Brain microvascular endothelial cell (primary cell): Measurements from ENCODE around the gene POC1B.

Source experiments
- DNase-seq: peaks from one replicate; pipeline ENCODE4 v3.0.0-alpha.2; 2020
- H3K27ac ChIP-seq: fragments of 250-450 bp; sonication (Bioruptor Pico); 2 replicates; pipeline ENCODE4 v1.5.1; 2020; ENCODE audit warnings: mild to moderate bottlenecking, moderate library complexity
- H3K27me3 ChIP-seq: fragments of 250-450 bp; sonication (Bioruptor Pico); replicated peaks from 2 replicates; pipeline ENCODE4 v1.5.1; 2020; ENCODE audit warnings: mild to moderate bottlenecking
- H3K36me3 ChIP-seq: fragments of 250-450 bp; sonication (Bioruptor Pico); replicated peaks from 2 replicates; pipeline ENCODE4 v1.5.1; 2020; ENCODE audit warnings: mild to moderate bottlenecking
- H3K4me3 ChIP-seq: 2 replicates; pipeline ENCODE4 v1.5.1; 2011; ENCODE audit warnings: low read depth, mild to moderate bottlenecking, control low read depth, low read length, moderate library complexity
- in situ Hi-C: cut with HindIII; loops from 2 replicates; pipeline ENCODE4 v1.10.0; 2017; ENCODE audit warnings: low sequenced_read_pairs, low pct_ligation_motif_present
- TF ChIP-seq, protein P1 (sequence below): IDR thresholded peaks from 2 replicates; pipeline ENCODE4 v1.5.1; 2011; ENCODE audit warnings: low read depth, mild to moderate bottlenecking, moderate library complexity, low read length, control low read depth, inconsistent platforms; ENCODE audit errors: missing control alignments

Gene POC1B

DNA sequence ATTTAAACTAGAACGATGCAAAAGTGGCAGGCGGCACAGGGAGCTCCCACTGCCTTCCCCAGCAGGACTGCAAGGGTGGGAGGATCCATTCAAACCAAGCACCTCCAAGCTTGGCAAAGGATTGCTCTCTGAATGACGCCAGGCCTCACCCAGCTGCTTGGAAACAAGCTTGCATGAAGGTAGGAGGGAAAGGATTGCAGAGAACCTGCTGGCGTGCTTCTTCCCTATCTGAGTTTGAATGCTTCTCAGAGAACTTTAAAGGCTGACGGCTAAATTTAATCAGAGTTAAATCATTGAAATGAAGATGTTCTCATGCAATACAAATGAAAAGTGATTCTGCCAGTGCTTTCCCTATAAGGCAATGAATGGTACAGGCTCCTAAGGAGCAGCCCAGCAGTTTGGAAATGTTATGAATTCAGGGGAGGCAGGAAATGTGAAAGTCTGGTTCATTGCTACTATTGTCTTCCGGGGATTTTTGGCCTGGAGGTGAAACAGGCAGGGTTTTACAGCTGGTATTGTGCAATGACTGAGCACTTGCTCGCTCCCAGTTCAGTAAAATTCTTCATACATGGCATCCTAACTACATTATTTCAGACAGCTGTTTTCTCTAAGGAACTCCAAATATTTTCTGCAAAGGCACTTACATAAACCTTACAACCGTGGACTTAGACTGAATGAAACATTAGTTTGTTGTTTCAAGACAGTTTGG, 141.6 kb downstream of the POC1B start:
- Histone ChIP-seq H3K27me3 (no peaks in the 10 kb centered on the region), H3K27ac (peak overlapping the region; percentile 32), H3K4me3 (no peak overlapping the region), H3K36me3 (no peaks in the 10 kb centered on the region)
- DNase-seq, result peak; percentile 54
- TF ChIP-seq, protein P1, sequence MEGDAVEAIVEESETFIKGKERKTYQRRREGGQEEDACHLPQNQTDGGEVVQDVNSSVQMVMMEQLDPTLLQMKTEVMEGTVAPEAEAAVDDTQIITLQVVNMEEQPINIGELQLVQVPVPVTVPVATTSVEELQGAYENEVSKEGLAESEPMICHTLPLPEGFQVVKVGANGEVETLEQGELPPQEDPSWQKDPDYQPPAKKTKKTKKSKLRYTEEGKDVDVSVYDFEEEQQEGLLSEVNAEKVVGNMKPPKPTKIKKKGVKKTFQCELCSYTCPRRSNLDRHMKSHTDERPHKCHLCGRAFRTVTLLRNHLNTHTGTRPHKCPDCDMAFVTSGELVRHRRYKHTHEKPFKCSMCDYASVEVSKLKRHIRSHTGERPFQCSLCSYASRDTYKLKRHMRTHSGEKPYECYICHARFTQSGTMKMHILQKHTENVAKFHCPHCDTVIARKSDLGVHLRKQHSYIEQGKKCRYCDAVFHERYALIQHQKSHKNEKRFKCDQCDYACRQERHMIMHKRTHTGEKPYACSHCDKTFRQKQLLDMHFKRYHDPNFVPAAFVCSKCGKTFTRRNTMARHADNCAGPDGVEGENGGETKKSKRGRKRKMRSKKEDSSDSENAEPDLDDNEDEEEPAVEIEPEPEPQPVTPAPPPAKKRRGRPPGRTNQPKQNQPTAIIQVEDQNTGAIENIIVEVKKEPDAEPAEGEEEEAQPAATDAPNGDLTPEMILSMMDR, result no peak
- in situ Hi-C loops, result no loop called here

GRCh38 chr12:89383235-89384049, 142.4 kb downstream of the POC1B start:
- no peaks in the 10 kb centered on the region for H3K27me3 ChIP-seq
- H3K4me3 ChIP-seq, result no peak overlapping the region
- TF ChIP-seq, protein P1, result no peak
- H3K36me3 ChIP-seq, result no peaks in the 10 kb centered on the region
- no peak for DNase-seq
- in situ Hi-C loops, result no loop called here
- no peak overlapping the region for H3K27ac ChIP-seq

GRCh38 chr12:89382328-89382727, 143.5 kb downstream of the POC1B start:
- no peaks in the 10 kb centered on the region for H3K36me3 ChIP-seq
- H3K27me3 ChIP-seq, result no peaks in the 10 kb centered on the region
- TF ChIP-seq, protein P1, result no peak
- no peak overlapping the region for H3K27ac ChIP-seq
- H3K4me3 ChIP-seq, result no peak overlapping the region
- in situ Hi-C loops, result no loop called here
- DNase-seq, result no peak

- Histone ChIP-seq H3K36me3 (no peaks in the 10 kb centered on the region), H3K27ac (no peak overlapping the region), H3K4me3 (no peak overlapping the region), H3K27me3 (no peaks in the 10 kb centered on the region)
- TF ChIP-seq, protein P1, result no peak
- in situ Hi-C loops, result no loop called here
- no peak for DNase-seq
These were observed 145.9 kb downstream of the POC1B start for GRCh38 chr12:89379839-89380467.

GRCh38 chr12:89379148-89379838, 146.6 kb downstream of the POC1B start:
- Histone ChIP-seq H3K27ac (no peak overlapping the region), H3K27me3 (no peaks in the 10 kb centered on the region), H3K36me3 (no peaks in the 10 kb centered on the region), H3K4me3 (no peak overlapping the region)
- in situ Hi-C loops, result no loop called here
- TF ChIP-seq, protein P1, result no peak
- no peak for DNase-seq
